ENCODE measurements around the gene SORCS2.

SORCS2 gene

GRCh38 chr4:7288751-7289523 is 96.6 kb downstream of the SORCS2 start:
- DNase-seq (ENCODE audit: low spot score): no peak

- no peak for DNase-seq (ENCODE audit: low spot score)
Observed at GRCh38 chr4:7289589-7289988, 97.3 kb downstream of the SORCS2 start.

- no peak for DNase-seq (ENCODE audit: low spot score)
Observed at GRCh38 chr4:7291372-7292114, 99.2 kb downstream of the SORCS2 start.

- DNase-seq (ENCODE audit: low spot score): no peak
Observed at GRCh38 chr4:7293703-7294102, 101.4 kb downstream of the SORCS2 start.

GRCh38 chr4:7294176-7294756 is 101.9 kb downstream of the SORCS2 start:
- DNase-seq (ENCODE audit: low spot score): no peak

GRCh38 chr4:7295197-7295910 is 103.0 kb downstream of the SORCS2 start:
- no peak for DNase-seq (ENCODE audit: low spot score)

- no peak for DNase-seq (ENCODE audit: low spot score)
Observed at GRCh38 chr4:7295911-7296660, 103.7 kb downstream of the SORCS2 start.

GRCh38 chr4:7296661-7297335 is 104.5 kb downstream of the SORCS2 start:
- DNase-seq (ENCODE audit: low spot score): no peak

GRCh38 chr4:7297374-7297773 is 105.0 kb downstream of the SORCS2 start:
- DNase-seq (ENCODE audit: low spot score): no peak

- no peak for DNase-seq (ENCODE audit: low spot score)
Observed at GRCh38 chr4:7297881-7298280, 105.5 kb downstream of the SORCS2 start.

- no peak for DNase-seq (ENCODE audit: low spot score)
Observed at GRCh38 chr4:7298619-7299009, 106.3 kb downstream of the SORCS2 start.

- no peak for DNase-seq (ENCODE audit: low spot score)
Observed at GRCh38 chr4:7299010-7299907, 106.9 kb downstream of the SORCS2 start.

GRCh38 chr4:7299908-7300710 is 107.8 kb downstream of the SORCS2 start:
- DNase-seq (ENCODE audit: low spot score): no peak

- no peak for DNase-seq (ENCODE audit: low spot score)
Observed at GRCh38 chr4:7300711-7301095, 108.4 kb downstream of the SORCS2 start.

GRCh38 chr4:7301126-7301785 is 108.9 kb downstream of the SORCS2 start:
- no peak for DNase-seq (ENCODE audit: low spot score)

GRCh38 chr4:7301846-7302630 is 109.7 kb downstream of the SORCS2 start:
- no peak for DNase-seq (ENCODE audit: low spot score)

GRCh38 chr4:7302781-7303404 is 110.6 kb downstream of the SORCS2 start:
- DNase-seq (ENCODE audit: low spot score): no peak

All from hematopoietic multipotent progenitor cell treated with erythropoietin and hydrocortisone succinate and interleukin-3 and kit ligand, for 15 days (in vitro differentiated cells).